HFF-Myc (cell line): ENCODE results near the gene RAB7A.
A peak's percentile ranks its signal among the peaks of the same experiment; 100 is the strongest.

Experiments used
- DNase-seq: peaks from one replicate; pipeline ENCODE4 v3.0.0-alpha.2; 2011; ENCODE audit warnings: low read depth; ENCODE audit errors: extremely low read depth
- H3K4me3 ChIP-seq: replicated peaks from 2 replicates; pipeline ENCODE4 v1.5.1; 2011; ENCODE audit warnings: low read depth, mild to moderate bottlenecking, control low read depth, low read length
- TF ChIP-seq, protein P1 (sequence below): IDR thresholded peaks from 2 replicates; pipeline ENCODE4 v1.5.1; 2012; ENCODE audit warnings: mild to moderate bottlenecking, low read depth, low read length, control low read depth; ENCODE audit errors: missing control alignments

The RAB7A gene

DNA sequence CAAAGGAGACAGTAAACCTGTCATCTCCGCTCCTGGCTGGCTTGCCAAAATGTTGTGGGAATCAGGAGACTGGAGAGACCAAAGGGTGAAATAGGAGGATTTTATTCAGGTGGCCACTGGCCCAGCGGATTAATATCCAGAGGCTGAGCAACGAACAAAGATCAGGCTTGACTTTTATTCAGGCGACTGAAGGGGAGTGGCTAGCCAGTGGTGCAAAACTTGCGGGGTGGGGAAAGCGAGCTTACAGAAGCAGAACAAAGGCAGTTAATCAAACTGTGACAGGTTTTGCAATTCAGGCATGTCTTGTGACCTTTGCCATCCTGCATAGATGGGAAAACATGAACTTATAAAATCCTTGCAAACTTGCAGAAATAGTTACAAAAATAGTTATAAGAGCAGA, 133.6 kb downstream of the RAB7A start:
- DNase-seq = no peak
- TF ChIP-seq, protein P1, sequence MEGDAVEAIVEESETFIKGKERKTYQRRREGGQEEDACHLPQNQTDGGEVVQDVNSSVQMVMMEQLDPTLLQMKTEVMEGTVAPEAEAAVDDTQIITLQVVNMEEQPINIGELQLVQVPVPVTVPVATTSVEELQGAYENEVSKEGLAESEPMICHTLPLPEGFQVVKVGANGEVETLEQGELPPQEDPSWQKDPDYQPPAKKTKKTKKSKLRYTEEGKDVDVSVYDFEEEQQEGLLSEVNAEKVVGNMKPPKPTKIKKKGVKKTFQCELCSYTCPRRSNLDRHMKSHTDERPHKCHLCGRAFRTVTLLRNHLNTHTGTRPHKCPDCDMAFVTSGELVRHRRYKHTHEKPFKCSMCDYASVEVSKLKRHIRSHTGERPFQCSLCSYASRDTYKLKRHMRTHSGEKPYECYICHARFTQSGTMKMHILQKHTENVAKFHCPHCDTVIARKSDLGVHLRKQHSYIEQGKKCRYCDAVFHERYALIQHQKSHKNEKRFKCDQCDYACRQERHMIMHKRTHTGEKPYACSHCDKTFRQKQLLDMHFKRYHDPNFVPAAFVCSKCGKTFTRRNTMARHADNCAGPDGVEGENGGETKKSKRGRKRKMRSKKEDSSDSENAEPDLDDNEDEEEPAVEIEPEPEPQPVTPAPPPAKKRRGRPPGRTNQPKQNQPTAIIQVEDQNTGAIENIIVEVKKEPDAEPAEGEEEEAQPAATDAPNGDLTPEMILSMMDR = no peak

DNA sequence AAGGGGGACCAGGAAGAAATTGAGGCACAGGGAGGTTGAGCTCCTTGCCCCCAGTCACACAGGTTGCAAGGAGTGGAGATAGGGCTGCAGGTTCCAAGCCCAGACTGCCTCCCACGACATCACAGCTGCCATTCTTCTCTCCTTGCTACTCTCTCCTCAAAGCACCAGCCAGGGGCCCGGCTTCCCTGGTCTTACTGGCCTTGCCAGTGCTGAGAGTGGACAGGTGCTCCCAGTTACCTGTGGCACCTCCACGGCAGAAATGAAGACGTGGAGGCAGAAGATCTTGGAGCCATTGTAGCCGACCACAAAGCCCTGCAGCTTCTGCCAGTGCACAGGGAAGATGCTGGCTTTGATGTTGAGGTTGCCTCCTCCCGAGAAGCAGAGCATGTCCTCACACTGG, 135.5 kb downstream of the RAB7A start:
- no peak overlapping the region for H3K4me3 ChIP-seq
- TF ChIP-seq, protein P1 = no peak
- no peak for DNase-seq

More for the DNA sequence above, 133.6 kb downstream of the RAB7A start:
- no peak overlapping the region for H3K4me3 ChIP-seq

DNA sequence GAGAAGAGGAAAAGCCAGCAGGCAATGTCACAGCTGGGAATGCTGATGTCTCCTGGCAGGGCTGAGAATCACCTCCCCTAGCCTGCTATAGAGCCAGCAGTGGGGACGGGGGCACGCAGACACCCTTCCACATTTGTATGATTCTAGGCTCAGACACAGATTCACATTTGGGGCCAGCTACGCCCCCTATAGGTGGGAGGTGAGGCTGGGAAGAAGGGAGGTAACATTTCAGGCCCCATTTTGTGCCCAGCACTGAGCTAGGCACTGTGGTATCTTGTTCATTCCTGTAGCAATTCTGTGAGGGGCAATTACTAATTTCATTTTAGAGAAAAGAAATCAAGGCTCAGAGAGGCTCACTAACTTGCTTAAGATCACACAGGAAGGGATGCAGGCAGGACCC, 137.6 kb downstream of the RAB7A start:
- DNase-seq = no peak
- TF ChIP-seq, protein P1 = peak; percentile 57

More for the DNA sequence above, 137.6 kb downstream of the RAB7A start:
- no peak overlapping the region for H3K4me3 ChIP-seq
